HG02852 (cell line): ENCODE data around the gene AGPAT1.
"Not testable (repeated sequence)": the region's sequence is repeated elsewhere in the genome, so short reads cannot be mapped to it uniquely, and the experiment has no call there.

Source experiments
- ATAC-seq: cut with Tn5 transposase; IDR thresholded peaks from one replicate; pipeline ENCODE4 v1.9.1; 2021; ENCODE audit warnings: mild to moderate bottlenecking, moderate library complexity; ENCODE audit not compliant: unreplicated experiment

The AGPAT1 gene

GRCh38 chr6:32151181-32151862, 24.6 kb downstream of the AGPAT1 start:
- ATAC-seq, result no peak

- no peak for ATAC-seq
Measured at GRCh38 chr6:32149932-32150870, 25.7 kb downstream of the AGPAT1 start.

- ATAC-seq, result no peak
Measured at GRCh38 chr6:32149092-32149755, 26.7 kb downstream of the AGPAT1 start.

DNA sequence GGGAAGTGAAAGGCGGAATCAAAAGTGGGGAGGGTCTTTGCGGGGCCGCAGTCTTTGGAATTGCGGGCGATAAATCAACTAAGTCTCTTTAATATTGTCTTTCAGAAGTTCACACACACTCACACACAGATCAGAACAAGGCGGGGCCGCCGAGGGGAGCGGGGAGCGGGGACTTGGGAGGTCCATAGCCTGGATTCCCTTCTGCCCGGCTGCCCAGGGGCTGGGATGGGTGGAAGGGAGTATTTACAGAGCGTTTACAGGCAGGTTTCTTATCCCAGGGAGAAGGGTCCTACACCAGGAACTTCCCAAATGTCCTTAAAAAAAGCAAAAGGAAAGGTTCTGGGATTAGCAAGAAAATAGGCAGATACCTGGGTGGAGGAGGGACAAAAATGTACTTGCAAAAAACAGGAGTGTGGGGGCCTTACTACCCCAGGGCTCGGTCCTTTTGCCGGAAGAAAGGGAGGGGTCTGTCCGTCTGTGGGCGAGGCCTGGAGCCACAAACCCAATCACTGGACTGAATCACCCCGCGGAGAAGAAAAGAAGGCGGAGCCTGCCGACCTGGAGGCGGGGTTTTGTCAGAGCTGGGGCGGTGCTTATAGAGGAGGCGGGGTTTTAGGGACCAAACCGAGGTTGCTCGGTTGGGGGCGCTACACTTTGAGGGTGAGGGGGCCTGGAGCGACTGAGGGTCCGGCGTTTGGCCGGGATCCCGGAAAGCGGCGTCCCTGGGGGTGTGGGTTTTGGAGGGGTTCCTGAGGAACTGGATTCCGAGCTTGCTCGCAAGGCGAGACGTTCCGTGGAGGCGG, 27.4 kb downstream of the AGPAT1 start:
- ATAC-seq, result no peak

DNA sequence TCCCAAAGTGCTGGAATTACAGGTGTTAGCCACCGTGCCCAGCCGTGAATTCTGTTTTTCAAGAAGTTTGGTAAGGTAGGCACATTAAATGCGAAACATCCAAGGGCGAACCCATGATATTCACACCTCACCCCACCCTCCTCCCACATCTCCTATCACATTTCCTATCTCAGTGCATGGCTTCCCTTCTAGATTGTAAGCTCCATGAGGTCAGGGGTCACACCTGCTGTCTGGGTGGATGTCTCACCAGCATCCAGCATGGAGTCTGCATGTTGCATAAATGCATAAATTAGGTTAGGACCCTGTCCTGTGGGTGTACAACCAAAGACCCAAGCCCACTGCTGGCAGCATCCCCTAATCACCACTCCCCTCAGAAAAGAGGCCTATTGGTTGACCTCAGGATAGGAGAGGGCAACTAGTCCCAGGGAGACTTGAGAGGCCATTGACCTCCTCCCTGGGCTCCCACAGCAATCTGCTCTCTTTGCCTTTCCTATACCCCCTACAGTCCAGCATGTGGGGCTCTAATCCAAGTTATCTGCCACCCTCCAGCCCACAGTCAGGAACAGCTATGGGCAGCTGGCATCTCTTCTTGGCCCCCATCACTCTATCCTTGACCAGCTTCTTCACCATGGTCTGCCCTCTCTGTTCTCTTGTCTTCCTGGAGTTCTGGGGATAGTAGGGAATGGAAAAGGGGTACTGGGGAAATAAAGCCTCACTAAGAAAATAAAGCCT, 28.3 kb downstream of the AGPAT1 start:
- no peak for ATAC-seq

- no peak for ATAC-seq
Measured at GRCh38 chr6:32146687-32147086, 29.2 kb downstream of the AGPAT1 start.

DNA sequence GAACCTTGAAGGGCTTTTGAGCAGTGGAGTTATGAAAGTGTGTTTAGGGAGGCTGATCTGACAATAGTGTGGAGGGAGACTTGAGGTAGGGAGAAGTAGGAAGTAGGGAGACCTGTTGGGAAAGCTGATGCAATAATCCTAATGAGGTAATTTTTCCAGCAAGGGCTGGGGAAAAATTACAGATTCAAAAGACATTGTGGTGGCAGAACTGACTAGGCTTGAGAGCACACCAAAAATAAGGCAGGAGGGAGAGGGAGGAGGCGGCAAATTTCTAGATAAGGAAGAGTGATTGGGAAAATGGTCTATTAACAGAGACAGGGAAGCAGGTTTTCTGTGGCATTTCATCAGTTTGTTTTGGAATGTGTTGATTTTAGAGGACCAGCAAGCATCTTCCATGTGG, 29.6 kb downstream of the AGPAT1 start:
- no peak for ATAC-seq

GRCh38 chr6:32144238-32144637, 31.6 kb downstream of the AGPAT1 start:
- not testable (repeated sequence) for ATAC-seq

- no peak for ATAC-seq
Measured at GRCh38 chr6:32140420-32141046, 35.4 kb downstream of the AGPAT1 start.

DNA sequence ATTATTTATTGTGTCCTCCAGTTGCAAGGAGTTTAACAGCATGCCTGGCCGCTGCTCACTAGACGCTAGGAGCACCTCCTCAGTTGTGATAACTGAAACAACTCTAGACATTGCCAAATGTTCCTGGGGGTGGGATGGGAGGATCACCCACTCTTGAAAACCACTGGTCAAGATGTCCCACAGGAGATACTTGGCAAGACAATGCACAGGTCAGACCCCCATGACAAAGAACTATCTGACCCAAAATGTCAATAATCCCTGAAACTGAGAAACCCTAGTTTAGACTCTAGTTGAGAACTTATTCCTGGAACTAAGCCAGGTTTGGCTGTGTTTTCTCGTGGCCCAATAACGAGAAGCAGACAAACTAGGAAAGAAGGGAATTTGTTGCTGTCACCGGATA, 36.3 kb downstream of the AGPAT1 start:
- ATAC-seq, result no peak

DNA sequence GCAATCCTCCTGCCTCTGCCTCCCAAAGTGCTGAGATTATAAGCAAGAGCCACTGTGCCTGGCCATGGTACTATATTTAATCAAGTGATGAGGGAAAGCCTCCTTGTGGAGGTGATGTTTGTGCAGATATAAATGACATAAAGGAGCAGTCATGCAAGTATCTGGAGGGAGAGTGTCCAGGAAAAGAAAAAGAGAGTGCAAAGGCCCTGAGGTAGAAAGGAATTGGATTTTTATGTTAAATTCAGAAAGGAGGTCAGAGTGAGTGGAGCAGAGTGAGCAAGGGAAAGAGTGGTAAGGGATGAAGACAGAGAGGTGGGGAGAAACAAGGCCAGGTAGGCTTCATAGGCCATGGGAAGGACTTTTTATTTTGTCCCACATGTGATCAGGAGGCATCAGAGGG, 38.4 kb downstream of the AGPAT1 start:
- no peak for ATAC-seq

- no peak for ATAC-seq
Measured at GRCh38 chr6:32133786-32134185, 42.1 kb downstream of the AGPAT1 start.

DNA sequence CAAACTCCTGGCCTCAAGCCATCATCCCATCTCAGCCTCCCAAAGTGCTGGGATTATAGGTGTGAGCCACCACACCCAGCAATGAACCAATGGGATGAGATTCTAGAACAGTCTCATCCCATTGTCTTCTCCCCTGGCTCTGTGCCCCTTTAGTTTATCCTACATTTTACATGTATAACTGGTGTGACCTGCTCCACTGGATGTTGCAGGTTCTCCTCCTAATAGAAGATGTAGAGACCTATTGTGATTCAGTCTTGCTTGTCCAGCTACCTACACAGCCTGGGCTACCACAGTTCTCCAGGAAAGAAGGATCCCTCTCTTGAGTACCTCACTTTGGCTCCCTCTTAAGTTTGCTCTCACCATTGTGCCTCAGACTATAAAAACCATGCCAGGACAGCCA, 43.8 kb downstream of the AGPAT1 start:
- no peak for ATAC-seq

DNA sequence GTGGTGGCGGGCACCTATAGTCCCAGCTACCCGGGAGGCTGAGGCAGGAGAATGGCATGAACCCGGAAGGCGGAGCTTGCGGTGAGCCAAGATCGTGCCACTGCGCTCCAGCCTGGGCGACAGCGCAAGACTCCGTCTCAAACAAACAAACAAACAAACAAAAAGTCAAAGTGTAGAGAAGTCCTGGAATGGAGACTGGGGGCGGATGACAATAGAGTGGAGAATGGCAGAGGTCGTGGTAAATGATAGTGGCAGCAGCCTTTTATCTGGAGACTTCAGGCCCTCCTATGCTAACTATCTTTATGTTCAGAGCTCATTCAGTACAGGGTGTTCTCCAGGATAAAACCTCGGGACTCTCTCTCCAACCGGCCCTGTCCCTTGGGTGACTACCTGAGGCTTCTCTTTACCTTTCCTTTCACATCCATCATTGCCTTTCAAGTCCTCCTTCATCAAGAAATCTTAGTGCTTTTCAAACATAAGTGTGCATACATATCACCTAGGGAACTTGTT, 44.4 kb downstream of the AGPAT1 start:
- ATAC-seq, result no peak

DNA sequence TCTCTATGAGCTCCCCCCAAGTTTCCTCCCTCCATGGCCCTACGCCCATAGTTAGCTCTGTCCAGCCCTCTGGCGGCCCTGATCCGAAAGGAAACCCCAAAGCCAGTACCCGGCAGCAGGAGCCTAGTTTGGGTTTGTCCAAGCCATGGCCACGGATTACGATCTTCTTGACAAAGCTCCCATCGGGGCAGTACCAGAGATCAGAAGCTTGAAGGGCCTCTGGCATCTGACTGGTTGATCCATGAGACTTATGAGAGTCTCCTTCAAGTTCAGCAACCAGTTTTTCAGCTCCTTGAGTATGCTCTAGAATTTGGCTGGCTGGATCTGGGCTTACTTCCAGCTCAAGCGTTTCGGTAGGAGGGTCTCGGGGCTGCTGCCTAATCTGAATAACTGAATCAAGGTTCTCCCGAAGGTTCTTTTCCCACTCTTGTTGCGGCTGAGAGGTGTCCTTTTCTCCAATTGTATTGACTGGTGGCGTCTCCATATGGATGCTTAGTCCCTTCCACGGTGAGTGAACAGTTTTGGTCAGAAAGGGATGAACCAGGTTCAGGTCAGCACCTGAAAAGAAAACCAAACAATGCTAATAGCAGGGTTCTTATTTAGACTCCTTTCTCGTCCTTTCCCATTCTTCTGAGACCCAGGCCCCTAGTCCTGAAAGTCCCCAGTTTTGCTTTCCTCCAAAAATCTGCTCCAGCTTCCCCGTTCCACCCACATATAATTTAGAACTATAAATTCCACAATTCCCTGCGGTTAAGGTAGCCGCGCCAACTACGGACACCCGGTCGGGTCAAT, 46.4 kb downstream of the AGPAT1 start:
- ATAC-seq, result no peak

DNA sequence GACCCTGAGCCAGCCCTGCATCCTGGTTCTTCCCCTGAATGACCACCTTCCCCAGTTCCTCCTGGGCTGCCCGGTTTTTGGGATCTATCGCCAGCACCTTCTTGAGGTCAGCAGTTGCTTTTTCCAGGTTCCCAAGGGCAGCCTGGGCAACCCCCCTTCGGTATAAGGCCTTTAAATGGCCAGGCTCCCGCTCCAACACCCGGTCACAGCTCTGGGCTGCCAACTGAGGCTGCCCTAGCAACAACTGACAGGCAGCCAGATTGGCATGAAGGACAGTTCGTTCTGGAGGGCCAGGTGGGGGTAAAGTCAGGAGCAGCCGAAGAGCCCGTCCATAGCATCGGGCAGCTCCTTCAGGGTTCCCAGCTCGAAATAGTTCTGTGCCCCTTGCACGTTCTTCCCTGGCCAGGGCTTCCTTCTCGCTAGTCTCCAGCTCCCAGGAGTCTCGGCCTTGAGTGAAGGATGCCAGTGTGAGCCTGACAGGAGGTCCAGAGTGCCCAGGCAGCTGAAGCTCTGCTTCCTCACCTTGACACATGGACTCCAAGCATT, 47.1 kb downstream of the AGPAT1 start:
- ATAC-seq, result no peak

- peak; percentile 79 for ATAC-seq
Measured at GRCh38 chr6:32127717-32128592, 47.9 kb downstream of the AGPAT1 start, which contains the start of gene ATF6B. Gene ATF6B, minus strand, starts transcription at chr6:32128246. Its CDS starts 39 bp downstream, at chr6:32128207.
